GM18873 (cell line): Measurements from ENCODE around the gene RANBP3.
"Not testable (repeated sequence)": the region's sequence is repeated elsewhere in the genome, so short reads cannot be mapped to it uniquely, and the experiment has no call there.

Source experiments
- ATAC-seq: cut with Tn5 transposase; IDR thresholded peaks from one replicate; pipeline ENCODE4 v1.9.1; 2021; ENCODE audit warnings: mild to moderate bottlenecking, moderate library complexity, moderate number of reproducible peaks; ENCODE audit not compliant: unreplicated experiment, low FRiP score

The RANBP3 gene

DNA sequence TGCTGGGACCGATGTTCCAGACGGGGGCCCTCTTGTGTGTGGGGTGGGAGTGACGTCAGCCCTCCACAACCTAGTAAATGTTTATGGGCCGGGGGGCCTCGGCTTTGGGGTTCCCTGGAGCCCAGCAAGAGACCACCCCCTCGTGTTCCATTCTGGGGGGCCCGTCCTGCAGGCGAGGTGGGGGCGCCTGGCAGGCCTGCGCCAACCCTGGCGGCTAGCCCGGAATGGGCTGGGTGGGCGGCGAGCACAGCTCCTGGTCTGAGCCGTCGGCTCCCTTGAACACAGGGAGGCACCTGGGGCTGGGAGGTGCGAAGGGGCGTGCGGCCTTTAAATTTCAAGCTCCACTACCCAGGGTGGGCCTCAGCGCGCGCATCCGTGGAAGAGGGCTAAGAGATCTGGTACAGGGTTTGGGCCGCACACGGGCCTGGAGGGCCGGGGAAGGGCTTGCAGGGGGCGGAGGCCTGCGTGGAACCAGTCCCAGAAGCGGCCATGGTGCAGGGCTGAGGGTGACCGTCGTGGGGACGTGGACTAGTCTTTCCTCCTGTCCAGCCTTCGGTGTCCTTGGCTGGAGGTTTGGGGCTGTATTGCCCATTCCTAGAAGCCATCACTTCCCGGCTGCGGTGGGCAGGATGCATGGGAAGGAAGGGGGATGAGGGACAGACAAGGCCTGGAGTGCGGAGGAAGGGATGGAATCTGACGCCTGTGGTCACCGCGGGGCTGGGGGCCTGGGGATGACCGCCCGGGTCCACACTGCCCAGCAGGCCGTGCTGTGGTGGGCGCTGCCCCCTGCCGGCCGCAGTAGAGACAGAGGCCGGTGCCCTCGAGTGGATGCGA, 85.8 kb downstream of the RANBP3 start:
- ATAC-seq, result no peak

DNA sequence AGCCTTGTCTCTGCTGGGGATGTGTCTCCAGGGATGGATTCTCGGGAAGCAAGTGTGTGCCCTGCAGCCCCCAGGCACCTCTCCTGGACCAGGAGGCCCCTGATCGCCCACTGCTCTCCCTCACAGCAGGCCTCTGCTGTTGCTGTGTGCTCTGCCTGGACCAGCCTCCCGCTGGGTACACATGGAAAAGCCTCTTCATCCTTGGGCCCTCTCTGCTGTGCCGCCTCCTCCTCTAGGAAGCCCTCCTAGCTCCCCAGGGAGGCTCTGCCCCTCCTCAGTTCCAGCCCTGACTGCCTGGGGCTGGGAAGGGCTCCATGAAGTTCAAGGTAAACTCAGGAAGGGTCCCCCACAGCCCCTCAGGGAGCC, 86.4 kb downstream of the RANBP3 start:
- no peak for ATAC-seq

DNA sequence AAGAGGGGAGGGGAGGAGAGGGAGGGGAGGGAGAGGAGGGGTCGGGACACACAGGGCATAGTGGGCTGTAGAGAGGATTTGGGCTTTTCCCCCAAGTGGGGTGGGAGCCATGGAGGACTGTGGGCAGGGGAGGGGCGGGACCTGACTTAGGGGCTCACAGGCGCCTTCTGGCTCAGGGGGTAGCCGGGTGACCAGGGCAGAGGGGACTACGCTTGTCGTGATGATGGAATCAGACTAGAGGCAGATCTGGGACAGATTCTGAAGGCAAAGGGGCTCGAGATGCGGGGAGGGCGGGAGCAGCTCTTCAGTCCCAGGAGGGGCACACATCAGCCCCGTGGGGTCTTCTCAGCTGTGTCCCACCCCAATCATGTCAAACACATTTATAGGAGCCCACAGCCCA, 87.8 kb downstream of the RANBP3 start:
- ATAC-seq, result no peak

DNA sequence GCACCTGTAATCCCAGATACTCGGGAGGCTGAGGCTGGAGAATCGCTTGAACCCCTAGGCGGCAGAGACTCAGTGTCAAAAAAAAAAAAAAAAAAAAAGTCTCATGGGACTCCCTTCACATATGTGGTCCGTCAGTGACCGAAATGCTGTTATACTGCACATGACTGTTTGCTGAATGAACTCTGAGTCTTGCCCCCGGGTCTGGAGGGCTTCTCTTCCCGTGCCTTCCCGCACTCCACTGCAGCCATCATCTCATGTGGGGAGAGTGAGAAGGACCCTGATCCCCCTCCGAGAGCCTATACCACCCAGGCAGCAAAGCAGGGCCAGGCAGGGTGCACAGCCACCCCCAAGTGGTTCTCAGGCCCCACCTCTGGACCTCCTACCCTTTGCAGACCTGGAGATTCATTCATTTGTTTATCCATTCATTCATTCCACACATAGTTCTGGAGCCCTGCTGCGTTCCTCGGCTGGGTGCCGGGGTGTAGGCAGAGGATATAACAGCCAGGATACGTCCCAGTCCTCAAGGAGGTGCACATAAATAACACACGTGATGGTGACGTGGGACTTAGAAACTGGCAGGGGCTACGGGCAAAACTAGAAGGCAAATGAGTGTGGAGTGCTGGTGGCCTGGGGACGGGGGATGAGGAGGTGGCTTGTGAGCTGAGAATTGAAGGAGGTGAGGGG, 88.5 kb downstream of the RANBP3 start:
- ATAC-seq, result no peak

DNA sequence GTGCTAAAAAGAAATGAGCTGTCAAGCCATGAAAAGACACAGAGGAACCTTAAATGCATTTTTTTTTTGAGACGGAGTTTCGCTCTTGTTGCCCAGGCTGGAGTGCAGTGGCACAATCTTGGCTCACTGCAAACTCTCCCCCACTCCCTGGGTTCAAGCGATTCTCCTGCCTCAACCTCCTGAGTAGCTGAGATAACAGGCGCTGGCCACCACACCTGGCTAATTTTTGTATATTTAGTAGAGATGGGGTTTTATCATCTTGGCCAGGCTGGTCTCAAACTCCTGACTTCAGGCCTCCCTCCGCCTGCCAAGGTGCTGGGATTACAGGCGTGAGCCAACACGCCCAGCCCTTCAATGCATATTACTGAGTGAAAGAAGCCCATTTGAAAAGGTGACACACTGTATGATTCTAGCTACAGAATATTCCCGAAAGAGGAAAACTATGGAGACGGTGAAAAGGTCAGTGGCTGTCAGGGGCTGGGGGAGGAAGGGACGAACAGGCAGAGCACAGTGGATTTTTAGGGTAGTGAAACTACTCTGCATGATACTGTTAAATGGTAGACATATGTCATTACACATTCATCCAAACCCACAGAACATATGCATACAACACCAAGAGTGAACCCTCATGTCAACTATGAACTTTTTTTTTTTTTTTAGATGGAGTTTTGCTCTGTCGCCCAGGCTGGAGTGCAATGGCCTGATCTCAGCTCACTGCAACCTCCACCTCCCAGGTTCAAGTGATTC, 93.7 kb downstream of the RANBP3 start:
- ATAC-seq, result not testable (repeated sequence)

DNA sequence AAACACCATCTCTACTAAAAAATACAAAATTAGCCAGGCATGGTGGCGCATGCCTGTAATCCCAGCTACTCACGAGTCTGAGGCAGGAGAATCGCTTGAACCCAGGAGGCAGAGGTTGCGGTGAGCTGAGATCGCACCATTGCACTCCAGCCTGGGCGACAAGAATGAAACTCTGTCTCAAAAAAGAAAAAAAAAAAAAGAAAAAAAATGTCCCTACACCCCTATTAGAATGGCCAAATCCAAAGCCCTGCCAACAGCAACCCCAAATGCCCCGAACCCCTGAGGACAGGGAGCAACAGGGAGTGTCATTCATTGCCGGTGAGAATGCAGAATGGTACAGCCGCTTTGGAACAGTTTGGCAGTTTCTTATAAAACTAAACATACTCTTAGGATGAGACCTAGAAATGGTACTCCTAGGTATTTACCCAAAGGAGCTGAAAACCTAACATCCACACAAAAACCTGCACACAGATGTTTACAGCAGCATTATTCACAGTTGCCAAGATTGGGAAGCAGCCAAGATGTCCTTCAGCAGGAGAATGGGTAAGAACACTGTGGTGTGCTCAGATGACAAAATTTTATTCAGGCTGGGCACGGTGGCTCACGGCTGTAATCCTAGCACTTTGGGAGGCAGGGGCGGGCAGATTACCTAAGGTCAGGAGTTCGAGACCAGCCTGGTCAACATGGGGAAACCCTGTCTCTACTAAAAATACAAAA, 94.6 kb downstream of the RANBP3 start:
- ATAC-seq, result not testable (repeated sequence)

DNA sequence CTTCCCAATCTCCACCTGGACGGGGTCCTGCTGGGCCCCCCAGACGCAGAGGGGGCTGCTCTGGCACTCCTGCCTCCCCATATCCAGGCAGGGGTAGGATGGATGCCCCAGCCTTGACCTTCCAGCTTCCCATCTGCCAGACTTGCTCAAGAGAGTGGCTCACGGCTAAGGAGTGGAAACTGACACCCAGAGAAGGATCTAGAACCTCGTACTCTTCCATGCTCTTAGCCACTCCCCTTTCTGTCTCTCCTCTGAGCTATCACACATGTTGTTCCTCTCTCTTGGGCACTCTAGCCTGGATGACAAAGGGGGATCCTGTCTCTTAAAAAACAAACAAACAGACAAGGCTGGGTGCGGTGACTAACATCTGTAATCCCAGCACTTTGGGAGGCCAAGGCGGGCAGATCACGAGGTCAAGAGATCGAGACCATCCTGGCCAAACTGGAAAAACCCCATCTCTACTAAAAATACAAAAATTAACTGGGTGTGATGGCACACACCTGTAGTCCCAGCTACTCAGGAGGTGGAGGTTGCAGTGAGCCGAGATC, 95.4 kb downstream of the RANBP3 start:
- ATAC-seq, result no peak

DNA sequence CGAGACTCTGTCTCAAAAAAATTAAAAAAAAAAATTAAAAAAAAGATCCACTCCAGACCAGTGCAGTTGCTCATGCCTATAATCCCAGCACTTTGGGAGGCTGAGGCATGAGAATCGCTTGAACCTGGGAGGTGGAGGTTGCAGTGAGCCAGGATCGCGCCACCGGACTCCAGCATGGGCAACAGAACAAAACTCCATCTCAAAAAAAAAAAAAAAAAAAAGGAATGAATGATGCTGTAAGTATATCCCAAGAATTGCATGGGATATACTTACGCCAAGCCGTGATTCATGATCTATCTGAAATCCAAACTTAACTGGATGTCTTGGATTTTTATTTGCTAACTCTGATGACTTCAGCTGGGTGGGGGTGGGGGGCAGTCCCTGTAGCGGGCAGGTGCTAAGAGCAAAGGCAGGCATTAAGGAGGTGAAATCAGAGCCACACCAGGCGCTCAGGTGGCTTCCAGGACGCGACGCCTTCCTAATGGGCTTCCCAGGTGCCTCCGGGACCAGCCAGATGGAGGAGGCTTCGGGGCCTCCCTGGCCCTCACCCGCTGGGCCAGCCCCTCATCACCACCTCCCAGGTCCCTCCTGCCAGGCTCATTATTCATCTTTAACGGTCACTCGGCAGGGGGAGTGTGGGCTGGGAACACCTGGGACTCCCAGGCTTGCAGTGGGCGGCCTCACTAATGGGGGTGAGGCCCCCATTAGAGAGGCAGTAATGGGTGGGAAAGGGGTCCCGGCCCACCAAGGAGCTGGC, 96.2 kb downstream of the RANBP3 start:
- no peak for ATAC-seq

DNA sequence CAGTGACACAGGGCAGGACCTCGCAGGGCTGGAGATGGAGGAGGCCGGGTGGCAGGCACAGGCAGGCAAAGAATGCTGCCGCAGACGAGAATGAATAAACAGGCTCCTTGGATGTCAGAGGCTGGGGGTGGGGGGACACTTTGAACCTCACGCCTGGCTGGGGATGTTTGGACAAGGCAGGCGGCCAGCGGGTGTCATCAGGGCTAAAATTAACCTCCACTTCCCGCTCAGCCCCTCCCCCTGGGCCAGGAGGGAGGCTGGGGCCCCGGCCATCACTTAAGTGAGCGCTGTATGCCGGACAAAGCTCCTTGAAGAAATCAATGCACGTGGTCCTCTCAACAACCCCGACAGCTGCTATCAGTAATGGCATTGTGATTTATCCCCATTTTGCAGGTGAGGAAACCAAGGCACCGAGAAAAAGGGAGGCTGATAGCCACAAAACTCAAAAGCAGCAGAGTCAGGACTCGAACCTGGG, 97.3 kb downstream of the RANBP3 start:
- no peak for ATAC-seq

DNA sequence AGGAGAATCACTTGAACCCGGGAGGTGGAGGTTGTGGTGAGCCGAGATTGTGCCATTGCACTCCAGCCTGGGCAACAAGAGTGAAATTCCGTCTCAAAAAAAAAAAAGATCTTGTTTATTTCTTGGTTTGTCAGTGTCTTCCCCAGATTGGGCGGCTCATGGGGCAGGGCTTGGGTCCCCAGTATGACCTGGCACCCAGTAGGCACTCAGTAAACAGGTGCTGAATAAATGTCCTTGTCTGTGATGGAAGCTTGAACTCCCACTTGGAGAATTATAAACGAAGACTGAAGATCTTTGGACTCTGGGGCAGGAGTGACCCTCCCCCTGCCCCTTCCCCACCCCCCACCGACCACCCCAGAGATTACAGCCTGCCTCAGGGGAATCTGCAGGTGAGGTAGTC, 97.7 kb downstream of the RANBP3 start:
- no peak for ATAC-seq

DNA sequence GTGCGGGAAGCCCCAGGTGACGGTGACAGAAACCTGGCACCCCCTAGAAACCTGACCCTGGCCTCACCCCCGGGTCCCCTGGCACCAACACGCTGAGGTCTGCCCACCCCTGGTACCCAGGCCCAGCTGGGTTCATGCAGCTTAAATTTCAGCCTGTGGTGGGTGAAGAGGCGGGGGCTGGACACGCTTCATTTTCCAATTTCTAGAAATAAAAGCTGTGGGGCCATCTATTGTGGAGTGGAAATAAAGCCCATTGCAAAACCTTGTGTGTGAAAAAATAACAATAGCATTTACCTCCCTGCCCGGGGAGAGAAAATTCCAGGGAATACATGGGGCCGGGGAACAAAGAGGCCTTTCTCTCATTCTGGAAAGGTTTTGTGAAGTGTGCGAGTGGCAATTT, 100.1 kb downstream of the RANBP3 start:
- ATAC-seq, result no peak

DNA sequence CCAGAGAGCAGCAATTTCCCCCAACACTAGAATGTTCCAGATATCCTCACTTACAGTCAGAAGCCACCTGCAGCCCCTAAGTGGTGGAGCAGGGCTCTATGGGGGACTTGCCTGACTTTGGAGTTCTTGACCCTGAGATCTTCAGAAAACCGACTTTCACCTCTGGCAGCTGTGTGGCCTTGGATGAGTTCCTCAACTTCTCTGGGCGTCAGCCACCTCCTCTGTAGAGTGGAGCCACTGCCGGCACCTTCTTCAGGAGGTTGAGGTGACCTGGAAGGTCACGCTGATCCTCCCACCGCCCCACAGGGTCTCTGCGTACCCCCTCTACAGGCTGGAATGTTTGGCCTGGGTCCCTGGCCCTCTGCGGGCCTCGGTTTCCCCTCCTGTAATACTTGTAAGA, 100.5 kb downstream of the RANBP3 start:
- ATAC-seq, result no peak

DNA sequence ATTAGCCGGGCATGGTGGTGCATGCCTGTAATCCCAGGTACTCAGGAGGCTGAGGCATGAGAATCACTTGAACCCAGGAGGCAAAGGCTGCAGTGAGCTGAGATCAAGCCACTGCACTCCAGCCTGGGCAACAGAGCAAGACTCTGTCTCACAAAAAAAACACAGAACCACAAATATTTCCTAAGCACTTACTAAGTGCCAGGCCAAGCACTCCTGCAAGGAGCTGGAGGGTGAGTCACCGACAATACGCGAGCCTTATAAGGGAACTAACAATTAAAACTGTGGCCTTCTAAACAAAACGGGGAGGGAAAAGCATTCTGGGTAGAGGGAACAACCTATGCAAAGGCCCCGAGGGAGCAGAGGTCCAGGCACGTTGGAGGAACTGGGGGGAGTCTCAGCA, 103.4 kb downstream of the RANBP3 start:
- ATAC-seq, result not testable (repeated sequence)

DNA sequence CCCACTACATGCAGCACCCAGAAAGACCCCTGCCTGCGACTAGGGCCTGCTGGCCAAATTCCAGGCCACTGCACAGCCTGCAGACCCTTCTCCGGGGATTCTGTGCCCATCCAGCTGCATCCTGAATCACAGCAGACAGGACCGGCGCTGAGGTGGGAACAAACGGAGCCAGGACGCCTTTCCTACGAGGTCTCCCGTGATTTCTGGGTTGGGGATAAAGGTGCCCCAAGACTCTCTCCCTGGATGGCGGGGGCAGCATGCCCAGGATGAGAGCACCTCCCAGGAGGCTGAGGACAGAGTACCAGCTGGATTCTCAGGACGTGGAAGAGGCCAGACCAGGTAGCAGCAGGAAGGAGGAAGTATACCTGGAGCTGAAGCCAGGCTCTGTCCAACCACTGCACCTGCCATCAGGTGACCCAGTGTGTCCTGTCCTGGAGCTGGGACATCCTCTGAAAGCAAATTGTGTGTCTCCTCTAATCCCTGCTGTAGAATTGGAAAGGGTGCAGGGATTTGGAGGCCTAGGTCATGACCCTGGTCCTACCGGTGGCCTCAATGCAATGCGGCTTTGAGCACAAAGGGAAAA, 104.2 kb downstream of the RANBP3 start:
- ATAC-seq, result no peak

DNA sequence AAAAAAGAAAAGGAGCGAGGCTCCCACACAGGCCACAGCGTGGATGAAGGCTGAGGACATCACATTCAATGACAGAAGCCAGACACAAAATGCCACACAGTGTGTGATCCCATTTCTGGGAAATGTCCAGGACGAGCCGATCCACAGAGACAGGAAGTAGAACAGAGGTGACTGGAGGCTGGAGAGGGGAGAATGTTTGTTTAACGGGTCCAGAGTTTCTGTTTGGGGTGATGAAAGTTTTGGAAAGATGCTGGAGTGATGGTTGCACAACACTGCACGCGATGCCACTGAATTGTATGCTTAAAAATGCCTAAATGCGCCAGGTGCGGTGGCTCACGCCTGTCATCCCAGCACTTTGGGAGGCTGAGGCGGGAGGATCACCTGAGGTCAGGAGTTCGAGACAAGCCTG, 107.0 kb downstream of the RANBP3 start:
- ATAC-seq, result no peak

DNA sequence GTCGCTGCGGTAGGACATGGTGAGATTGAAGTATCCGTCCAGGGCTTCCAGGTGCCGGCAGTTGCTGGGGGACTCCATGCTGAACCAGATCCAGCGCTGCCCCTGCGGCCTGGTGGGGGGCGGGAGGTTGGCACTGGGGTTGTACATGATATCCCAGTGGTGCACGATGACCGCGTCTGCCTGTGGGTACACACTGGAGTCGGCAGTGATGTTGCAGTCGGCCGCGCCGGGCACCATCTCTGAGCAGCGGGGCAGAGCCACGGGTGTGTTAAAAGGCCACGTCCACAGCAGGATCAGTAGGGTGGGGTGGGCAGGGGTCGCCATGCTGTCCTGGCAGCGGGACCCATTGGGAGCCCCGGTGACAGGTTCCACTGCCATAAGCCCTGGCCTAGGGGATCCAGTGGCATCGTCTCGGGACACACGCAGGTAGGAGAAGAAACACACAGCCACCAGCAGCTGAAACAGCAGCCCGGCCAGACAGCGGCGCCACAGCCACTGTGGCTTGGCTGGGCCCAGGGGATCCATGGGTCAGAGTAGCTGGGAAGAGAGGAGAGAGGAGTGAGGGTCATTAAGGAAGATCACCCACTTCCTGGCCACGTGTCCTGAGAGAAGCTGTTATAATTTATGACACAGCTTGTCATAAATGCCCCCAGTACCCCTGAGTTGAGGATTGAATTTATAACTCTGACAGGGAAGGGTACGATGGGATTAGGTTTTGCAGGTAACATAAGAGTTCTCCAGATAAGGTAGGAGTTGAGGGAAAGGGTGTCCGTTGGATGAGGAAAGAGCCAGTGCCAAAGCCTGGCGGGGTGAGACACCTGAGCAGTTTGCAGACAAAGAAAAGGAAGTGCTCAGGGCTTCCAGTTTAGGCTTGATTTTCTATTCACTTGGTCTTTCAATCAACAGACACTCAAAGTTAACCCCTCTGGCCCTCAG, 110.5 kb downstream of the RANBP3 start:
- no peak for ATAC-seq
